Stomach (tissue), 4 donors: ENCODE measurements around the gene PRDM16.

Experiments
- CTCF ChIP-seq, 7 experiments: fragments of 450-650 bp in 4 of 7; fragments of 200-600 bp in 3 of 7; sonication (generic) in 3 of 7; IDR thresholded peaks; one replicate each; pipeline ENCODE4 v1.5.1; 2016 to 2019; ENCODE audit warnings: antibody characterized with exemption in 7 of 7, control low read depth in 2 of 7, mild to moderate bottlenecking in 1 of 7
- EP300 ChIP-seq: sonication (generic); formaldehyde crosslinking; IDR thresholded peaks from one replicate; pipeline ENCODE4 v1.6.1; 2017; ENCODE audit warnings: antibody characterized with exemption
- POLR2A ChIP-seq, 4 donors: fragments of 450-650 bp; IDR thresholded peaks; one replicate each; pipeline ENCODE4 v1.6.1; 2016; ENCODE audit warnings: antibody characterized with exemption in 4 of 4, control low read depth in 2 of 4, mild to moderate bottlenecking in 1 of 4, moderate library complexity in 1 of 4
- POLR2AphosphoS5 ChIP-seq, 3 donors: sonication (generic); formaldehyde crosslinking; IDR thresholded peaks; one replicate each; pipeline ENCODE4 v1.6.1; 2016; ENCODE audit warnings: antibody characterized with exemption in 3 of 3

- TF ChIP-seq POLR2AphosphoS5 (IDR thresholded peaks at IDR 0.05): no peak
- no peak for TF ChIP-seq CTCF (IDR thresholded peaks at IDR 0.05)
- TF ChIP-seq EP300: no peak
- no peak for TF ChIP-seq POLR2A (IDR thresholded peaks at IDR 0.05)
Observed at GRCh38 chr1:3240524-3241235, 171.7 kb downstream of the PRDM16 start.
